Left lung (tissue), 10 donors: ENCODE results near the gene CDH4. TPM values are rescaled to one million over a fixed set of nuclear protein-coding genes. Genes with fewer than 3 reads are reported as not detected.

Source experiments
- ATAC-seq: fragments of 200-7000 bp; cut with Tn5 transposase; one replicate; pipeline ENCODE4 v1.9.1; 2020; ENCODE audit warnings: moderate library complexity
- DNase-seq, 4 donors: peaks; one replicate each; pipeline ENCODE4 v3.0.0-alpha.2; 2013 to 2020
- H3K27ac ChIP-seq, 2 donors: fragments of 200-600 bp; sonication (generic) in 1 of 2; one replicate each; pipeline versions ENCODE4 v1.5.0 to v1.8.0; 2020 to 2021
- H3K27me3 ChIP-seq, 2 donors: fragments of 200-600 bp; sonication (generic) in 1 of 2; one replicate each; pipeline versions ENCODE4 v1.5.0 to v1.8.0; 2020 to 2021
- H3K36me3 ChIP-seq, 2 donors: fragments of 200-600 bp; sonication (generic) in 1 of 2; one replicate each; pipeline versions ENCODE4 v1.5.0 to v1.8.0; 2020 to 2021
- H3K4me1 ChIP-seq, 2 donors: fragments of 200-600 bp; one replicate each; pipeline ENCODE4 v1.8.0; 2021
- H3K4me3 ChIP-seq, 2 donors: fragments of 200-600 bp; sonication (generic) in 1 of 2; one replicate each; pipeline versions ENCODE4 v1.5.0 to v1.8.0; 2020 to 2021; ENCODE audit warnings: mild to moderate bottlenecking in 1 of 2
- H3K9me3 ChIP-seq, 2 donors: fragments of 200-600 bp; sonication (generic) in 1 of 2; one replicate each; pipeline versions ENCODE4 v1.5.0 to v1.8.0; 2020 to 2021
- intact Hi-C, 2 donors: fragments of 100-400 bp; cut with DNase I; formaldehyde crosslinking; loops; one replicate each; pipeline versions ENCODE4 v1.11.2 to v1.14.2; 2022
- polyA plus RNA-seq, 6 donors: library from polyadenylated mRNA; unstranded; fragments of 120-200 nt; gene quantifications; one replicate each; pipeline ENCODE4 v1.2.1, GENCODE V29; 2013; ENCODE audit not compliant: insufficient read length in 6 of 6
- total RNA-seq, 2 donors: library from RNA; stranded (reverse); fragmentation: NEBNext Ultra II Directional; extraction: Animal tissue kit (Norgen Biotek cat#: 25700); gene quantifications; one replicate each; pipeline ENCODE4 v1.2.1, GENCODE V29; 2021
- TF ChIP-seq, protein P1 (sequence below), 2 donors: fragments of 200-600 bp; sonication (generic) in 1 of 2; IDR thresholded peaks; one replicate each; pipeline versions ENCODE4 v1.5.0 to v1.8.0; 2021; ENCODE audit warnings: antibody characterized with exemption in 2 of 2
- donor health status: DM: no; HTN: yes; CAD: no.
- donor health status: DM: no; HTN: no; CAD: no.

Gene CDH4
- total and polyA plus RNA-seq, 8 donors = 0.24 to 10.8 (median 5.1) TPM

DNA sequence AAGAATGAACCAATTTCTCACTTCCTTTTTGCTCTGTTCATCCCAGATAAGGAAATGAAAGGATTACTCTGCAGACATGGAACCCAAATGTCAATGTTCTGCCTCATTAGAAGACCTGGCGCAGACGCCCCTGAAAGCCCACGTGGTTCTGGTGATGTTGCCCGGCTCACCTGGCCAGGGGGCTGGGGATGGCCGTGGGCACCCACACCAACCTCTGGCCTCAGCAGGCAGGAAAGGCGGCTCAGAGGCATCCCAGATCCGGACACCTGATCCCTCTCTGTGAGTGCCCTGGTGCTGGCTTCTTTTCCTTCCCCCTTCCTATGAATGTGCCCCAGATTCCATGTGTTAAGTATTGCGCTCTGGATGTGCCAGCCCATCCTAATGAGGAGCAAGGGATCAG is 33.6 kb downstream of the CDH4 start:
- Histone ChIP-seq H3K9me3 (peaks cover 0 to 16% of the 10 kb centered on the region in 2 donors), H3K4me3 (no peak overlapping the region), H3K27me3 (peaks cover 0 to 11% of the 10 kb centered on the region in 2 donors), H3K27ac (no peak overlapping the region), H3K4me1 (no peaks in the 10 kb centered on the region), H3K36me3 (no peaks in the 10 kb centered on the region)
- ATAC-seq = no peak
- no peak for DNase-seq
- intact Hi-C loops = no loop called here
- TF ChIP-seq, protein P1, sequence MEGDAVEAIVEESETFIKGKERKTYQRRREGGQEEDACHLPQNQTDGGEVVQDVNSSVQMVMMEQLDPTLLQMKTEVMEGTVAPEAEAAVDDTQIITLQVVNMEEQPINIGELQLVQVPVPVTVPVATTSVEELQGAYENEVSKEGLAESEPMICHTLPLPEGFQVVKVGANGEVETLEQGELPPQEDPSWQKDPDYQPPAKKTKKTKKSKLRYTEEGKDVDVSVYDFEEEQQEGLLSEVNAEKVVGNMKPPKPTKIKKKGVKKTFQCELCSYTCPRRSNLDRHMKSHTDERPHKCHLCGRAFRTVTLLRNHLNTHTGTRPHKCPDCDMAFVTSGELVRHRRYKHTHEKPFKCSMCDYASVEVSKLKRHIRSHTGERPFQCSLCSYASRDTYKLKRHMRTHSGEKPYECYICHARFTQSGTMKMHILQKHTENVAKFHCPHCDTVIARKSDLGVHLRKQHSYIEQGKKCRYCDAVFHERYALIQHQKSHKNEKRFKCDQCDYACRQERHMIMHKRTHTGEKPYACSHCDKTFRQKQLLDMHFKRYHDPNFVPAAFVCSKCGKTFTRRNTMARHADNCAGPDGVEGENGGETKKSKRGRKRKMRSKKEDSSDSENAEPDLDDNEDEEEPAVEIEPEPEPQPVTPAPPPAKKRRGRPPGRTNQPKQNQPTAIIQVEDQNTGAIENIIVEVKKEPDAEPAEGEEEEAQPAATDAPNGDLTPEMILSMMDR (IDR thresholded peaks at IDR 0.05) = no peak

DNA sequence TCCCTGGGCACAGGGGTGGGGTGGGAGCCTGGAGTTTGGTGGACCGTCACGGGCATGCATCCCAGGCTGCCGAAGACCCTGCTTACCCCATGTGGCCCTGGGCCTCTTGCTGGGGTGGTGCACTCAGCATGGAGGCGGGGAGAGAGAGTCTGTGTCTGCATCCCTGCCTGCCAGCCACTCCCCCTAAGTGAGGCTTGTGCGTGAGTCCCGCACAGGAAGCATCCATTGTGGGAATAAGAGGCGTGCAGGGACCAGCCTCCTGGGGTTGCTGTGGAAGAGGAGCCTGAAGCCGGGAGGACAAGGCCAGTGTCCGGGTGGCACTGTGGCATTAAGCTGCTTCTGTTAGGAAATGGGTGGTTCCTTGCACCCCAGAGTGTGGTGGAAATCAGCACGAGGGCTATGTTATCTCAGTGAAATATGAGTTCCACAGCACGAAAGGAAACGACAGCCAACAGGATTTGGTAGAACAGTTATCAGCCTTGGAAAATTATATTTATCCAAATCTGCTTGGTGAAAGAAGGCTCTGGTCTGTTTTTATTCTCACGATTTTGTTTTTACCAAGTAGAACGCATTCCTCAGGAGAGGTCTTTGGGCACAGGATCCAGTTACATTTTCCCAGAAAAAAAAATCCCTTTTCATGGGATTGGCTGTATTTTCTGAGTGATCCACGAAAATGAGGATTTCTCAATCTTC is 35.7 kb downstream of the CDH4 start:
- Histone ChIP-seq H3K27ac (no peak overlapping the region), H3K4me3 (no peak overlapping the region), H3K4me1 (no peaks in the 10 kb centered on the region), H3K36me3 (no peaks in the 10 kb centered on the region), H3K9me3 (peaks cover 0 to 8% of the 10 kb centered on the region in 2 donors), H3K27me3 (peaks cover 0 to 11% of the 10 kb centered on the region in 2 donors)
- no peak for DNase-seq
- no peak for ATAC-seq
- TF ChIP-seq, protein P1 (IDR thresholded peaks at IDR 0.05) = no peak
- intact Hi-C loops = no loop called here

GRCh38 chr20:61288331-61288784 is 36.3 kb downstream of the CDH4 start:
- ATAC-seq (no peak), DNase-seq (peak in 1 of 4 donors; percentile 73)
- Histone ChIP-seq H3K4me1 (no peaks in the 10 kb centered on the region), H3K9me3 (peaks cover 0 to 8% of the 10 kb centered on the region in 2 donors), H3K36me3 (no peaks in the 10 kb centered on the region), H3K27ac (no peak overlapping the region), H3K27me3 (peaks cover 0 to 11% of the 10 kb centered on the region in 2 donors), H3K4me3 (no peak overlapping the region)
- TF ChIP-seq, protein P1 (IDR thresholded peaks at IDR 0.05) = no peak
- intact Hi-C loops = no loop called here

DNA sequence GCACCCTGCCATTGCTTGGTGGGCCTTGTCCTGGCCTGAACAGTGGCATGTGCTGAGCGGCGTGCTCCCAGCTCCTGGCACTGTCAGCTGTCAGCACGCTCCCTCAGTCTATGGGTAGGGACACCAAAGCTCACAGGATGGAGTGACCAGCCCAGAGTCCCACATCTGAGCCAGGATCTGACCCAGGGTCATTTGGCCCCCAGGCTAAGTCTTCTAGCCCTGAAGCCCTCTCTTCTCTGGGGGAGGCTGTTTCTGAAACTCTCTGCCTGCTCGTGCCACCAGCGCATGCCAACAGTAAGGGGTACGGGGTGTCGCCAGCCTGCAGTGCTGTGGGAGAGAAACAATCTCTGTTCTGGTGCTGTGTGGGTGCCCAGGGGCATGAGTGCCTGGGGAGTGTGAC is 37.1 kb downstream of the CDH4 start:
- intact Hi-C loops = no loop called here
- Histone ChIP-seq H3K4me3 (no peak overlapping the region), H3K4me1 (no peaks in the 10 kb centered on the region), H3K9me3 (peaks cover 0 to 8% of the 10 kb centered on the region in 2 donors), H3K36me3 (no peaks in the 10 kb centered on the region), H3K27me3 (peaks cover 0 to 11% of the 10 kb centered on the region in 2 donors), H3K27ac (no peak overlapping the region)
- no peak for DNase-seq
- TF ChIP-seq, protein P1 (IDR thresholded peaks at IDR 0.05) = no peak
- no peak for ATAC-seq

GRCh38 chr20:61290721-61291120 is 38.7 kb downstream of the CDH4 start:
- Histone ChIP-seq H3K4me3 (no peak overlapping the region), H3K9me3 (peaks cover 0 to 14% of the 10 kb centered on the region in 2 donors), H3K4me1 (no peaks in the 10 kb centered on the region), H3K27me3 (peaks cover 0 to 11% of the 10 kb centered on the region in 2 donors), H3K27ac (no peak overlapping the region), H3K36me3 (no peaks in the 10 kb centered on the region)
- no peak for ATAC-seq
- TF ChIP-seq, protein P1 (IDR thresholded peaks at IDR 0.05) = no peak
- no peak for DNase-seq
- intact Hi-C loops = no loop called here
